GM18951 (cell line): ENCODE results near the gene GAS7.
"Not testable (repeated sequence)": the region's sequence is repeated elsewhere in the genome, so short reads cannot be mapped to it uniquely, and the experiment has no call there.

ENCODE experiments used
- POLR2A ChIP-seq: IDR thresholded peaks from 4 replicates; pipeline ENCODE4 v1.6.1; 2011; ENCODE audit warnings: mild to moderate bottlenecking; ENCODE audit not compliant: insufficient read length, insufficient read depth; ENCODE audit errors: extremely low read depth
- in situ Hi-C: fragments of 300-500 bp; cut with MboI; formaldehyde crosslinking; loops from one replicate; pipeline ENCODE4 v1.12.0; 2022; ENCODE audit warnings: low sequenced_read_pairs, mixed read lengths, inconsistent platforms; ENCODE audit not compliant: unreplicated experiment

Gene GAS7

DNA sequence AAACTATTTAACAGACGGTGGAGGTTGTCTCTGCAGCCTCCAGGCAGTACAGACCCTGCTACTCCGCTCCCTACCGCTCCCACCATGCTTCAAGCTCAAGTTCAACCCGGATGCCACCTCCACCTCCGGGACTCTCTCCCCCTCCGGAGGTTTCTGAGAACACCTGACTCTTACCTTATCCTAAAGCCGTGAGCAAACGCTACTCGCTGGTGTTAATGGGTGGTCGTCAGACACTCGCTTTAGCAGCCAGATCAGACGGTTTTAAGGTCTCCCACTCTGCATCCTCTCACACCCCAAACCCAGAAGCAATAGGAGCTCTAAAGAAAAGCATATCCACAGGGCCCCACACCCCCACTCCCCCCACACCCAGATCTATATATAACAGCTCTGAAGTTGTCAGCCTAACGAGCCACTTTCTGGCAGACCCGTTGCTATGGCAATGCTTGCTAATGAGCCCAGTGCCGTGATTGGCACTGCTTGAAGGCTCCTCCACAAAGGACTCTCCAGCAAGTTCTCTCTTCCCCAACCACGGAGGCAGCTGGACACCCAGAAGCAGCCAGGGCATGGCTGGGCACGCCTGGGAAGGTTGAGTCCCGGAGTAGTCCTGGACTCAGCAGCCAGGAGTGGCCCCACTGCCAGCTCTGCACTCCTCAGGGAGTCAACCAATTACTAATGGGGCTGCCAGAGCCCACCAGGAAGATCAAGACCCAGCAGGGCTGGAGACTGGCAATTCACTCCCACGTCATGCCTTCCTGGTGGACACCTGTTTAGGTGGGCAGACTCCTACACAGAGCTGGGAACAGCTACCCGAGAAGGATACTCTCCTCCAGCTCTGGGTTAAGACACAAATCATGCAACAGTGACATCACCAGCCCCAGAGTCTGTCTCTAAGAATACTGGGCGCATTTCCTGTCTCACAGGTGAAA is 172.2 kb downstream of the GAS7 start:
- no peak for TF ChIP-seq POLR2A
- in situ Hi-C loops, result no loop called here

GRCh38 chr17:10025224-10025623 is 173.2 kb downstream of the GAS7 start:
- no peak for TF ChIP-seq POLR2A
- in situ Hi-C loops, result no loop called here

DNA sequence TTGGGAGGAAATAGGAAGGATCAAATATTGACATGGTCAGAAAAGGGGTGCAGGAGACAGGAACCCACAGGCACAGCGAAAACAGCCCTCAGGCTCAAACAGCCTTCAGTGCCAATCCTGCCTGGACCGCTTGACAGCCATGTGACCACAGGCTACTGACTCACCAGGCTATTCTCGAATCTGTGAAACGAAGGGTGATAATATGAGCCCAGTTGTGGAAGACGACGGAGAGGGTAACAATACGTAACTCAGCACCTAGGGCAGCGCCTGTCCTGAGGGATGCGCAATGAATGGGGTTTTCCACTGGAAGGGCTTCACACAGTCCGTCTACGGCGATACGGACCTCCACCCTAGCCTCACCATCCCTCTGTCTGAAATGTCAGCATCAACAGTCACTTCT is 176.0 kb downstream of the GAS7 start:
- no peak for TF ChIP-seq POLR2A
- in situ Hi-C loops, result no loop called here

DNA sequence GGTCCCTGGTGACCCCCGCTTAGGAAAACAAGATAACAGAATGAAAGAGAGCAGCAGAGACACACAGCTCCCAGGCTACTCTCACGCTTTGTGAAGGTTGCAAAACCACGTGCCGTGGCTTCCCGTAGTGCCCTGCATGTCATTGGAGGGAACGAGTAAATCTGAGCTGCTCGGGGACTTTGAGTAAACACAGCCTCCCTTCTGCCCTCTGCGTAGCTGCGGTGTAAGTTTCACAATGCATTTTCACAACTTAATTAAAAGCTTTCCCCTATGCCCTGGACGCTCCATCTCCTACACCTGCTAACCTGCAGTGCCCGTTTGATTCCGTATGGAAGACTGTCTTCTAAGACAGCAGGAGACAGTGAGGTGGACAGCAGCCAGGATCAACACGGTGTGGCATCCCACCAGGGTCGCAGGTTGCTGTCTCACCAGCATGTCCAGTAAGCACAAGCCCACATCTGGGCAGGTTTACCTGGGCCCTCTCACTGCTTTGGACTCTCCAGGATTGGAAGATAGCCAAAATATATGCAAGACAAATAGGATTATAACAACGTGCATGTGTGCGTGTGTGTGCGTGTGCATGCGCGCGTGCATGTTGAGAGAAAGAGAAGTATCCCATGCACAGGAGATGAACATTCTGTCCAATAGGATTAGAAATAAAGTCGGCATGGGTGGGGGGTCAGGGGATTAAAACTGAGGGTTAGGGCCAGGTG is 177.0 kb downstream of the GAS7 start:
- TF ChIP-seq POLR2A, result no peak
- in situ Hi-C loops, result no loop called here

GRCh38 chr17:10019941-10020451 is 178.4 kb downstream of the GAS7 start:
- no peak for TF ChIP-seq POLR2A
- in situ Hi-C loops, result no loop called here

GRCh38 chr17:10018461-10018891 is 179.9 kb downstream of the GAS7 start:
- TF ChIP-seq POLR2A, result no peak
- in situ Hi-C loops, result no loop called here

- in situ Hi-C loops, result not testable (repeated sequence)
These were observed 181.3 kb downstream of the GAS7 start for GRCh38 chr17:10016958-10017570.

- TF ChIP-seq POLR2A, result no peak
- in situ Hi-C loops, result no loop called here
These were observed 184.9 kb downstream of the GAS7 start for GRCh38 chr17:10013365-10014112.

DNA sequence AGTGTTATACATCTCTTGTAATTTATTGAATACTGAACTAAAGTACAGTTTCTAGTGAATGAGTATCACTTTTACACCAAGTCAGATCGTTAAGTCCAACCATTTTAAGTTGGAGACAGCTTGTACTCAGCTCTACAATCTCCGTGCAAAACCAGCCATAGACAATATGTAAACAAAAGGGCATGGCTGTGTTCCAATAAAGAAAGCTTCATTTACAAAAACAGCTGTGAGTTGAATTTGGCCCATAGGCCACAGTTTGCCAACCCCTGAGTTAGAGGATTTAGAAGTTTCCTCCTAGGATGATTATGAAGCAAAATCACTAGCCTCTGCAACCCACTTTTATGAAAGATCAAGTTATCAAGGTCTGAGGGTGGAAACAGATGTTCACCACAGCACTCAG is 187.7 kb downstream of the GAS7 start:
- no peak for TF ChIP-seq POLR2A
- in situ Hi-C loops, result no loop called here

GRCh38 chr17:10003705-10004104 is 194.7 kb downstream of the GAS7 start:
- in situ Hi-C loops, result no loop called here
- no peak for TF ChIP-seq POLR2A

GRCh38 chr17:10002567-10003360 is 195.6 kb downstream of the GAS7 start:
- in situ Hi-C loops, result not testable (repeated sequence)

- in situ Hi-C loops, result no loop called here
These were observed 197.0 kb downstream of the GAS7 start for GRCh38 chr17:10001306-10001873.

More at GRCh38 chr17:10001306-10001873, 197.0 kb downstream of the GAS7 start:
- no peak for TF ChIP-seq POLR2A
